Activated CD8-positive, alpha-beta memory T cell treated with anti-CD3 and anti-CD28 coated beads for 4 hours (primary cell): ENCODE measurements around the gene GNAO1.

ENCODE experiments used
- DNase-seq, 2 donors: peaks; one replicate each; pipeline ENCODE4 v3.0.0-alpha.2; 2020; ENCODE audit warnings: low read depth in 2 of 2

The GNAO1 gene

DNA sequence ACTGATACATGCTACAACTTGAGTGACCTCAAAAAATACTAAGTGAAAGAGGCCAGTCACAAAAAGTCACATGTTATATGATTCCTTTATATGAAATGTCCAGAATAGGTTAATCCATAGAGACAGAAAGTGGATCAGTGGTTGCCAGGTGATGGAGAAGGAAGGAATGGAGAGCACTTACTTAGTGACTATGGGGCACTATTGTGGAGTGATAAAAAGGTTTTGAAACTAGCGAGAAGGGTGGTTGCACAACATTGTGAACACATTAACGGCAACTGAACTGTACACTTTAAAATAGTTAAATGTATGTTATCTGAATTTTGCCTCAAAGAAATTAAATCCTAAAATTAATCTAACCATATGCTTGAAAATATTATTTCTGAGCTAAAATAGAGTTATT lies 208.2 kb downstream of the GNAO1 start:
- no peak for DNase-seq

DNA sequence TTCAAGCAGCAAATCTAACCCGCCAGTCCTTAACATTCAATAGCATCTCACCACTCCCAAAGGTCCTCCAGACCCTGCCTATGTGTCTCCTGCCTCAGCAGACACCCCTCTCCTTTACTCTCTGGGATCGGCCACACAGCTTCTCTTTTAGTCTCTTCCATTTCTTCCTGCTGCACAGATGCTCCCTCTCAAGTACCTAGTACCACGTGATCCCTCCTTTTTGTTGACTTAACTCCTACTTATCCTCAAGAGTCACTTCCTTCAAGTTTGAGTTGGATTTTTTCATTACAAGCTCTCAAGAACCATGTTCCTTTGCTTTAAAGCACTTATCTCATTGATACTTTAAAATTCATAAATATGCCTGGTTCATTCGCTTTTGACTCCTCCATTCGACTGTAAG lies 209.2 kb downstream of the GNAO1 start:
- no peak for DNase-seq

DNA sequence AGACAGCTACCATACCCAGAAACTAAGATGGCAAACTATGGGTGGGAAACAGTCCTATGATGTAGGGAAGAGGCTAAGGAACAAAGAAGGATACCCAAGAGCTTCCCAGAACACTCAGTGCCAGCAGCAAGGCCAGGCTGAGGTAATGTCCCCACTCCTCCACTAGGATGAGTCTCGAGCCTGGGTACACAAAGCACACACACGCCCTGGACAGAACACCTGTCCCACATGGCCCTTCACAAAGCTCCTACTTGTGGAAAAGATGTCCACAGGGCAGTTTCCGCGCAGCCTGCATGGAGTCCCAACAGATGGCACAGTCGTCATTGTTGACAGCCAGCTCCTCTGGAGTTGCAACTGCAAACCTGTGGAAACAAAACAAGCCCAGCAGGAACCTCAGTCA lies 210.2 kb downstream of the GNAO1 start:
- no peak for DNase-seq

GRCh38 chr16:56405977-56406672 lies 214.8 kb downstream of the GNAO1 start:
- DNase-seq: no peak
